22Rv1 (cell line): ENCODE results near the gene F12.

ENCODE experiments used
- H3K27ac ChIP-seq: fragments of 450-650 bp; 2 replicates; pipeline ENCODE4 v1.5.1; 2017
- CTCF ChIP-seq: fragments of 450-650 bp; IDR thresholded peaks from 2 replicates; pipeline ENCODE4 v1.5.1; 2017; ENCODE audit warnings: mild to moderate bottlenecking
- ZFX ChIP-seq: fragments of 450-650 bp; IDR thresholded peaks from 2 replicates; pipeline ENCODE4 v1.6.1; 2017; ENCODE audit warnings: antibody characterized with exemption, borderline replicate concordance

F12 gene

GRCh38 chr5:177432839-177433657, 23.7 kb upstream of the F12 start:
- TF ChIP-seq CTCF (no peak), ZFX (no peak)
- H3K27ac ChIP-seq: no peak overlapping the region

- TF ChIP-seq ZFX (no peak), CTCF (no peak)
- no peak overlapping the region for H3K27ac ChIP-seq
Observed at GRCh38 chr5:177432143-177432838, 22.9 kb upstream of the F12 start.

- TF ChIP-seq CTCF (no peak), ZFX (no peak)
- no peak overlapping the region for H3K27ac ChIP-seq
Observed at GRCh38 chr5:177431317-177432142, 22.2 kb upstream of the F12 start.

- no peak for TF ChIP-seq CTCF
- TF ChIP-seq ZFX: no peak
- H3K27ac ChIP-seq: no peak overlapping the region
Observed at GRCh38 chr5:177430972-177431316, 21.6 kb upstream of the F12 start.

- TF ChIP-seq ZFX (no peak), CTCF (no peak)
- no peak overlapping the region for H3K27ac ChIP-seq
Observed at GRCh38 chr5:177430140-177430951, 21.0 kb upstream of the F12 start.

- TF ChIP-seq ZFX (no peak), CTCF (no peak)
- H3K27ac ChIP-seq: no peak overlapping the region
Observed at GRCh38 chr5:177429248-177430040, 20.1 kb upstream of the F12 start.
